SK-N-SH treated with all-trans-retinoic acid at 6 μM for 48 hours (cell line): ENCODE results near the gene MEF2C.

ENCODE experiments used
- ARNTL ChIP-seq: fragments of 450-650 bp; formaldehyde crosslinking; IDR thresholded peaks from 2 replicates; pipeline ENCODE4 v1.5.0; 2020; ENCODE audit warnings: low read depth, mild to moderate bottlenecking, moderate library complexity, borderline replicate concordance
- TF ChIP-seq, protein P1 (sequence below): fragments of 250-450 bp; sonication (Bioruptor Pico); IDR thresholded peaks from 2 replicates; pipeline ENCODE4 v1.5.0; 2020; ENCODE audit warnings: mild to moderate bottlenecking, moderate library complexity

DNA sequence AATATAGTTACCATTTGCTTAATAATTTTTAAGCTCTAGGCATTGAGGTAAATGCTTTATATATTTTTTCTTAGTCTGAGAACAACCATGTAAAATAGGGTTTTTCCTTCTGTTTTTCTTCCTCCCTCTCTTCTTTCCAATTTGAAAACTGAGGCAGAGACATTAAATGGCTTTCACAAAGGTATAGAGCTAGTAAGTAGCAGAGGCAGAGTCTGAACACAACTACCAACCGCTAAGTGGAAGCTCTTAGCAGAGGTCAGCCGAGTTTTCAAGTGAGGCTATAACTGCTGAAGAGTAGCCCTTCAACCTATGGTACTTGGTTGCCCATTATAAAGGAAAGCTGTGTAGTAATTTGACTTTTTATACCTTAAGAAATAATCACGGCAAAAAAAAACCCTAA, 187.1 kb downstream of the MEF2C start:
- TF ChIP-seq, protein P1, sequence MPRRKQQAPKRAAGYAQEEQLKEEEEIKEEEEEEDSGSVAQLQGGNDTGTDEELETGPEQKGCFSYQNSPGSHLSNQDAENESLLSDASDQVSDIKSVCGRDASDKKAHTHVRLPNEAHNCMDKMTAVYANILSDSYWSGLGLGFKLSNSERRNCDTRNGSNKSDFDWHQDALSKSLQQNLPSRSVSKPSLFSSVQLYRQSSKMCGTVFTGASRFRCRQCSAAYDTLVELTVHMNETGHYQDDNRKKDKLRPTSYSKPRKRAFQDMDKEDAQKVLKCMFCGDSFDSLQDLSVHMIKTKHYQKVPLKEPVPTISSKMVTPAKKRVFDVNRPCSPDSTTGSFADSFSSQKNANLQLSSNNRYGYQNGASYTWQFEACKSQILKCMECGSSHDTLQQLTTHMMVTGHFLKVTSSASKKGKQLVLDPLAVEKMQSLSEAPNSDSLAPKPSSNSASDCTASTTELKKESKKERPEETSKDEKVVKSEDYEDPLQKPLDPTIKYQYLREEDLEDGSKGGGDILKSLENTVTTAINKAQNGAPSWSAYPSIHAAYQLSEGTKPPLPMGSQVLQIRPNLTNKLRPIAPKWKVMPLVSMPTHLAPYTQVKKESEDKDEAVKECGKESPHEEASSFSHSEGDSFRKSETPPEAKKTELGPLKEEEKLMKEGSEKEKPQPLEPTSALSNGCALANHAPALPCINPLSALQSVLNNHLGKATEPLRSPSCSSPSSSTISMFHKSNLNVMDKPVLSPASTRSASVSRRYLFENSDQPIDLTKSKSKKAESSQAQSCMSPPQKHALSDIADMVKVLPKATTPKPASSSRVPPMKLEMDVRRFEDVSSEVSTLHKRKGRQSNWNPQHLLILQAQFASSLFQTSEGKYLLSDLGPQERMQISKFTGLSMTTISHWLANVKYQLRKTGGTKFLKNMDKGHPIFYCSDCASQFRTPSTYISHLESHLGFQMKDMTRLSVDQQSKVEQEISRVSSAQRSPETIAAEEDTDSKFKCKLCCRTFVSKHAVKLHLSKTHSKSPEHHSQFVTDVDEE (CRISPR knock-in tag) = no peak
- TF ChIP-seq ARNTL = no peak
